Epithelial cell of proximal tubule (primary cell): ENCODE results near the gene UBIAD1. TPM values are rescaled to one million over a fixed set of nuclear protein-coding genes. Genes with fewer than 3 reads are reported as not detected.

Source experiments
- DNase-seq: peaks from one replicate; pipeline ENCODE4 v3.0.0-alpha.2; 2011; ENCODE audit warnings: low read depth
- H3K4me3 ChIP-seq: 2 replicates; pipeline ENCODE4 v1.5.1; 2011; ENCODE audit warnings: low read depth, mild to moderate bottlenecking, low read length
- total RNA-seq: library from RNA; depleted of rRNA; stranded (reverse); fragments of >200 nt; gene quantifications from 2 replicates; pipeline ENCODE4 v1.2.3, GENCODE V29; 2015
- TF ChIP-seq, protein P1 (sequence below): conservative IDR thresholded peaks from 2 replicates; pipeline ENCODE4 v1.5.1; 2012; ENCODE audit warnings: low read depth, mild to moderate bottlenecking, low read length

The UBIAD1 gene
- total RNA-seq, 1 donor from 2014 or later, result 6.2 TPM

GRCh38 chr1:11279630-11280029 is 6.6 kb downstream of the UBIAD1 start:
- no peak for DNase-seq
- TF ChIP-seq, protein P1, sequence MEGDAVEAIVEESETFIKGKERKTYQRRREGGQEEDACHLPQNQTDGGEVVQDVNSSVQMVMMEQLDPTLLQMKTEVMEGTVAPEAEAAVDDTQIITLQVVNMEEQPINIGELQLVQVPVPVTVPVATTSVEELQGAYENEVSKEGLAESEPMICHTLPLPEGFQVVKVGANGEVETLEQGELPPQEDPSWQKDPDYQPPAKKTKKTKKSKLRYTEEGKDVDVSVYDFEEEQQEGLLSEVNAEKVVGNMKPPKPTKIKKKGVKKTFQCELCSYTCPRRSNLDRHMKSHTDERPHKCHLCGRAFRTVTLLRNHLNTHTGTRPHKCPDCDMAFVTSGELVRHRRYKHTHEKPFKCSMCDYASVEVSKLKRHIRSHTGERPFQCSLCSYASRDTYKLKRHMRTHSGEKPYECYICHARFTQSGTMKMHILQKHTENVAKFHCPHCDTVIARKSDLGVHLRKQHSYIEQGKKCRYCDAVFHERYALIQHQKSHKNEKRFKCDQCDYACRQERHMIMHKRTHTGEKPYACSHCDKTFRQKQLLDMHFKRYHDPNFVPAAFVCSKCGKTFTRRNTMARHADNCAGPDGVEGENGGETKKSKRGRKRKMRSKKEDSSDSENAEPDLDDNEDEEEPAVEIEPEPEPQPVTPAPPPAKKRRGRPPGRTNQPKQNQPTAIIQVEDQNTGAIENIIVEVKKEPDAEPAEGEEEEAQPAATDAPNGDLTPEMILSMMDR, result no peak
- H3K4me3 ChIP-seq, result no peak overlapping the region

DNA sequence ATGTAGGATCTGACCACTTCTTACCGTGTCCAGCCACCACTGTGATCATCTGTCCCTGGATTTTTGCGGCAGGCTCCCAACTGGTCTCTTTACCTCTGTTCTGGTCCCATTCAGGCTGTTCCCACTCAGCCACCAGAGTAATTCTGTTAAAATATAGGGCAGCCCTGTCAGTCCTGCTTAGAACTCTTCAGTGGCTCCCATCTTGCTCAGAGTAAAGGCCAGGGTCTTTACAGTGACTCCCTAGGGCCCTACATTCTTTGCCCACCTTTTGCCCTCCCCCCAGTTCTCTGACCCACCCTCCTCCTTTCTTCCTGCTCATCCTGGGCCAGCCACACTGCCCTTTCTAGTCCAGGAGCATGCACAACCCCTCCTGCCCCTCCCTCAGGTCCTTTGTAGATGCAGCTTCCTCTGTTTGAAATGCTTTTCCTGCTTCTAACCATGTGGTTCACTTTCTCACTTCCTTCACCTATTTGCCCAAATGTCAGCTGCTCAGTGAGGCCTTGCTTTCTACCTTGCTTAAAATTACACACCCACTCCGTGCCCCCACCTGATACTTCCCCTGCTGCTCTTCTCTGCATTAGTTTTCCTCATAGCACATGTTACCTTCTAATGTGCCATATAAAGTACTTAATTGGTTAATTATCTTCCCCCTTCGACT is 7.8 kb downstream of the UBIAD1 start:
- no peak for DNase-seq
- no peak overlapping the region for H3K4me3 ChIP-seq
- TF ChIP-seq, protein P1, result no peak

DNA sequence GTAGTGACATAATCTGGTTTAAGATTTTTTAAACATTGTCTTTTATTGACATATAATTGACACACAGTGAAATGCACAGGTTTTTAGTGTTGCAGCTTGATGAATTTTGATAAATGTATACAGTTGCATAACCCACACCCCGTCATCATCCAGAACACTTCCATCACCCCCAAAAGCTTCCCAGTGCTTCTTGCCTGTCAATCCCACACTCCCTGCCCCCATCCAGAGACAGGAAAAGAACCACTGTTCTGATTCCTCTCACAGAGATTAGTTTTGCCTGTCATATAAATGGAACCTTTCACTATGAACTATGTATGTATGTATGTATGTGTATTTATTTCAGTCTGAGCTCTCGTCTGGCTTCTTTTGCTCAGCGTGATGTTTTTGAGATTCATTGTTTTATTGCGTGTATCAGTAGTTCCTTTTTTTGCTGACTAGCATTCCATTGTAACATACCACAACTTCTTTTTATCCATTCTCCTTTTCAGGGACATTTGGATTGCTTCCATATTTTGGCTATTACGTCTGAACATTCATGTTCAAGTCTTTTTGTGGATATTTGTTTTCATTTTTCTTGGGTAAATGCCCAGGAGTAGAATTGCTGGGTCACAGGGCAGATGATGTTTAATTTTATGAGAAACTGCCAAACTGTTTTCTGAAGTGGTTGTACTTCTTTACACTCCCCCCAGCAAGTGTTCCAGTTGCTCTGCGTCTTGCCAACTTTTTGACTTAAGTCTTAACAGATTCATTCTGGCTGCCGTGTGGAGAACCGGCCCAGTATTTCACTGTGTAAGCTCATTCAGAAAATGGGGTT is 8.7 kb downstream of the UBIAD1 start:
- H3K4me3 ChIP-seq, result no peak overlapping the region
- TF ChIP-seq, protein P1, result no peak
- no peak for DNase-seq

- H3K4me3 ChIP-seq, result no peak overlapping the region
- TF ChIP-seq, protein P1, result no peak
- DNase-seq, result no peak
Measured at GRCh38 chr1:11283151-11283550, 10.2 kb downstream of the UBIAD1 start.

- no peak overlapping the region for H3K4me3 ChIP-seq
- DNase-seq, result no peak
- TF ChIP-seq, protein P1, result no peak
Measured at GRCh38 chr1:11284784-11285183, 11.8 kb downstream of the UBIAD1 start.

DNA sequence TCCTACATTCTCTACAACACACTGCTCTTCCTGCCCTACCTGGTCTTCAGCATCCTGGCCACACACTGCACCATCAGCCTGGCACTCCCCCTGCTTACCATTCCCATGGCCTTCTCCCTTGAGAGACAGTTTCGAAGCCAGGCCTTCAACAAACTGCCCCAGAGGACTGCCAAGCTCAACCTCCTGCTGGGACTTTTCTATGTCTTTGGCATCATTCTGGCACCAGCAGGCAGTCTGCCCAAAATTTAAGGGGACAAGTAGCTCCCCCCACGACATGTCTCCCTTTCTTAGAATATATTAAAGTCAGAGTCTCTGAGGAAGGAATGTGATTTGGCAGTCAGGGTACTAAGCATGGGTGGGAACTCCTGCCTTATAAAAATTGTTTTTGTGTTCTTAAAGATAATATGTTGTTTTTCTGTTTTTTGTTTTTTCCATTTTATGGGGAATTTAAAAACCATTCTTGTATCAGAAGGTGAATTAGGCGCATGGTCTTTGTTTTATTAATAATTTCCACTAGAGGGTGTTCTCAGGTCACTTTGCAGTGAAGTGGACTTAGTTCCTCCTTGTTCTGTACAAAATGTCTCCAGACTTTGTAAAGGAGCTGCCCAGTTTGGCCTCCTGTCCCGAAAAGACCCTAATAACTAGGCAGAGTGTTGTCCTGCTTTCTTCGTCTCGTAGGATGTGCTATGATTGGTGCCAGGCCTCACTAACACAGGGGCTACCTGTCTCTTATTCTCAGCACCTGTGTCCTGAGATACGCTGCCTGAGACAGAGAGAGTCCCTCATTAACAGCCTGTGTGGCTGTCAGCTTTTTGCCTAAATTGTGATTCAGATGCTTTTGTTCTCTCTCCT is 13.1 kb downstream of the UBIAD1 start:
- no peak for DNase-seq
- TF ChIP-seq, protein P1, result peak; percentile 42
- no peak overlapping the region for H3K4me3 ChIP-seq
